MCF 10A (cell line): Measurements from ENCODE around the gene SNX22. TPM values are rescaled to one million over a fixed set of nuclear protein-coding genes. Genes with fewer than 3 reads are reported as not detected.

Source experiments
- BruUV-seq: library from RNA; stranded (reverse); fragments of 400-500 nt; replicated peaks from 2 replicates; lab custom pipeline; 2021; lab: Mats Ljungman, UMichigan
- CTCF ChIA-PET: fragments of 300-600 bp; sonication (Branson Sonifier 250); formaldehyde crosslinking; extraction: SDS; loops from one replicate; lab custom pipeline; 2021; ENCODE audit warnings: antibody characterized with exemption, inconsistent platforms; lab: Yijun Ruan, JAX
- POLR2A ChIA-PET: fragments of 300-600, 350-650 bp; sonication (Branson Sonifier 250); formaldehyde crosslinking; extraction: SDS; loops from one replicate; lab custom pipeline; 2020; ENCODE audit warnings: antibody characterized with exemption, inconsistent platforms; lab: Yijun Ruan, JAX
- DNase-seq: peaks from one replicate; pipeline ENCODE4 v3.0.0-alpha.2; 2018; ENCODE audit not compliant: unreplicated experiment
- H3K27ac Mint-ChIP-seq: one replicate; pipeline ENCODE4 v1.8.0; 2022; ENCODE audit warnings: mild to moderate bottlenecking, low read depth, mixed read lengths; ENCODE audit not compliant: unreplicated experiment
- H3K27me3 Mint-ChIP-seq: one replicate; pipeline ENCODE4 v1.8.0; 2022; ENCODE audit warnings: mixed read lengths; ENCODE audit not compliant: insufficient read depth, unreplicated experiment
- H3K36me3 Mint-ChIP-seq: one replicate; pipeline ENCODE4 v1.8.0; 2022; ENCODE audit warnings: mild to moderate bottlenecking, moderate library complexity, mixed read lengths; ENCODE audit not compliant: insufficient read depth, unreplicated experiment
- H3K4me1 Mint-ChIP-seq: one replicate; pipeline ENCODE4 v1.8.0; 2022; ENCODE audit warnings: mixed read lengths; ENCODE audit not compliant: insufficient read depth, unreplicated experiment
- H3K4me3 Mint-ChIP-seq: one replicate; pipeline ENCODE4 v1.8.0; 2022; ENCODE audit warnings: mild to moderate bottlenecking, moderate library complexity, mixed read lengths; ENCODE audit not compliant: unreplicated experiment
- H3K9me3 Mint-ChIP-seq: one replicate; pipeline ENCODE4 v1.8.0; 2022; ENCODE audit warnings: mixed read lengths; ENCODE audit not compliant: unreplicated experiment
- CTCF ChIP-seq: fragments of 200-600 bp; IDR thresholded peaks from one replicate; pipeline ENCODE4 v1.8.0; 2022; ENCODE audit warnings: antibody characterized with exemption, mild to moderate bottlenecking; ENCODE audit not compliant: unreplicated experiment
- intact Hi-C: fragments of 100-400 bp; cut with micrococcal nuclease; formaldehyde crosslinking; loops from 2 replicates; pipeline ENCODE4 v1.14.1; 2022
- total RNA-seq: library from RNA; stranded (reverse); gene quantifications from 2 replicates; pipeline ENCODE4 v1.2.3, GENCODE V29; 2022

SNX22 gene
- total RNA-seq, 1 experiment from 2014 or later: 0.16 TPM

- intact Hi-C loops: no loop called here
- no peak for DNase-seq
- no peak for TF ChIP-seq CTCF
- Mint-ChIP-seq H3K27ac (no peak overlapping the region), H3K4me1 (no peaks in the 10 kb centered on the region), H3K4me3 (no peak overlapping the region), H3K27me3 (no peaks in the 10 kb centered on the region), H3K9me3 (no peaks in the 10 kb centered on the region), H3K36me3 (peaks cover 55% of the 10 kb centered on the region)
- no TSS peak for BruUV-seq
- POLR2A ChIA-PET: interaction anchor here (0.7 to 3.7 kb wide), 2 partner anchors 16 to 45 kb away, joined by 3 to 12 read pairs; partner anchors contain the start of gene PPIB
- CTCF ChIA-PET: no interaction called here
These were observed 28.8 kb downstream of the SNX22 start for GRCh38 chr15:64180235-64180824.

GRCh38 chr15:64182859-64183370 lies 31.4 kb downstream of the SNX22 start:
- DNase-seq: no peak
- CTCF ChIA-PET: no interaction called here
- POLR2A ChIA-PET: no interaction called here
- intact Hi-C loops: no loop called here
- no peak for TF ChIP-seq CTCF
- H3K27ac Mint-ChIP-seq: no peak overlapping the region
- H3K36me3 Mint-ChIP-seq: peaks cover 65% of the 10 kb centered on the region
- H3K4me1 Mint-ChIP-seq: peaks cover 6% of the 10 kb centered on the region
- no TSS peak for BruUV-seq
- no peaks in the 10 kb centered on the region for H3K27me3 Mint-ChIP-seq
- no peaks in the 10 kb centered on the region for H3K9me3 Mint-ChIP-seq
- no peak overlapping the region for H3K4me3 Mint-ChIP-seq

GRCh38 chr15:64185146-64185911 lies 33.8 kb downstream of the SNX22 start:
- no peaks in the 10 kb centered on the region for H3K9me3 Mint-ChIP-seq
- peaks cover 55% of the 10 kb centered on the region for H3K36me3 Mint-ChIP-seq
- ChIA-PET POLR2A (interaction anchor here (0.6 to 1.5 kb wide), 4 partner anchors 14 to 293 kb away, joined by 3 to 7 read pairs (median 4); no protein-coding TSS in a partner anchor), CTCF (interaction anchor here (0.6 to 1.7 kb wide), 5 partner anchors 30 to 794 kb away, joined by 3 to 7 read pairs (median 3); no protein-coding TSS in a partner anchor)
- no peak overlapping the region for H3K27ac Mint-ChIP-seq
- H3K4me1 Mint-ChIP-seq: peaks cover 6% of the 10 kb centered on the region
- TF ChIP-seq CTCF: no peak
- no peaks in the 10 kb centered on the region for H3K27me3 Mint-ChIP-seq
- intact Hi-C loops: no loop called here
- no TSS peak for BruUV-seq
- no peak for DNase-seq
- no peak overlapping the region for H3K4me3 Mint-ChIP-seq
